Measurements from ENCODE around the gene NASP. TPM values are rescaled to one million over a fixed set of nuclear protein-coding genes. Genes with fewer than 3 reads are reported as not detected.

NASP gene
- polyA plus RNA-seq, 1 of the 3 experiments (the other 2 are of a cell fraction): 152 TPM

GRCh38 chr1:45658171-45658570 lies 74.3 kb downstream of the NASP start (continued):
- no peak for TF ChIP-seq USF2 (IDR thresholded peaks at IDR 0.05; ENCODE audit: borderline replicate concordance, low read depth, low read length)
- TF ChIP-seq CHD2 (IDR thresholded peaks at IDR 0.05; ENCODE audit: low read length, partially characterized antibody): no peak
- no peak for TF ChIP-seq JUND (IDR thresholded peaks at IDR 0.05)
- TF ChIP-seq, protein P1, sequence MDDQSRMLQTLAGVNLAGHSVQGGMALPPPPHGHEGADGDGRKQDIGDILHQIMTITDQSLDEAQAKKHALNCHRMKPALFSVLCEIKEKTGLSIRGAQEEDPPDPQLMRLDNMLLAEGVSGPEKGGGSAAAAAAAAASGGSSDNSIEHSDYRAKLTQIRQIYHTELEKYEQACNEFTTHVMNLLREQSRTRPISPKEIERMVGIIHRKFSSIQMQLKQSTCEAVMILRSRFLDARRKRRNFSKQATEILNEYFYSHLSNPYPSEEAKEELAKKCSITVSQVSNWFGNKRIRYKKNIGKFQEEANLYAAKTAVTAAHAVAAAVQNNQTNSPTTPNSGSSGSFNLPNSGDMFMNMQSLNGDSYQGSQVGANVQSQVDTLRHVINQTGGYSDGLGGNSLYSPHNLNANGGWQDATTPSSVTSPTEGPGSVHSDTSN (IDR thresholded peaks at IDR 0.05): no peak
- no peak for TF ChIP-seq RFX5 (IDR thresholded peaks at IDR 0.05; ENCODE audit: low read length)
- TF ChIP-seq FOSL2 (IDR thresholded peaks at IDR 0.05; ENCODE audit: borderline replicate concordance, low read depth): no peak

DNA sequence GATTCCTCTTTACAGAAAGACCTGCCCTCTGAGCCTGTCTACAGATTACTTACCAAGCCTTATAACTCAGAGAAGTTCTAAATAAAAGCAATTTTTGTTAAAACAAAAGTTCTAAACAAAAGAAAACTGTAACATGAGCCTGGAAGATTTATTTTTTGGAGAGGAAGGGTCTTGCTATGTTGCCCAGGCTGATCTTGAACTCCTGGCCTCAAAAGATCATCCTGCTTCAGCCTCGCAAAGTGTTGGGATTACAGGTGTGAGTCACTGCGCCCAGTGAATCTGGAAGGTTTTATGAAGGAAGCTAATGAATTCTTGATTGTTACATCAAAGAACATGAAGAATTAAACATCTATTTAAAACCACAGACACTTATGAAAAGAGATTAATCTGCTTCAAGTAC lies 75.4 kb downstream of the NASP start:
- H3K4me2 ChIP-seq: no peak overlapping the region
- peaks cover 43% of the 10 kb centered on the region for H4K20me1 ChIP-seq (ENCODE audit: insufficient read depth)
- H3K27ac ChIP-seq (ENCODE audit: low read depth in 2 of 2, low read length in 1 of 2): no peak overlapping the region
- no peaks in the 10 kb centered on the region for H3K9me2 ChIP-seq
- no peaks in the 10 kb centered on the region for H3K27me3 ChIP-seq (ENCODE audit: insufficient read depth)
- peaks cover 8% of the 10 kb centered on the region for H3F3A ChIP-seq (replicated peaks; ENCODE audit: insufficient read depth)
- H3K79me2 ChIP-seq (ENCODE audit: insufficient read depth): peaks cover 76% of the 10 kb centered on the region
- DNase-seq: no peak
- no peaks in the 10 kb centered on the region for H3K9me3 ChIP-seq
- H3K9ac ChIP-seq: no peak overlapping the region
- H3K36me3 ChIP-seq (replicated peaks in 1 of 2; ENCODE audit: control insufficient read depth in 1 of 2, insufficient read depth in 2 of 2, low read length in 1 of 2): peaks cover 36 to 70% of the 10 kb centered on the region in 2 experiments
- no peak overlapping the region for H3K4me3 ChIP-seq (ENCODE audit: low read depth in 2 of 2, low read length in 1 of 2)
- no peak overlapping the region for H2AFZ ChIP-seq (ENCODE audit: low read depth)
- H3K4me1 ChIP-seq (ENCODE audit: control insufficient read depth in 1 of 2, insufficient read depth in 2 of 2, low read depth in 1 of 2, low read length in 1 of 2): no peaks in the 10 kb centered on the region
- POLR2A ChIA-PET: no interaction called here
- 100% methylated on average over 2 of the region's 2 CpGs for WGBS (ENCODE audit: low lambda C conversion rate)
- CTCF ChIA-PET: no interaction called here
- TF ChIP-seq YY1 (IDR thresholded peaks at IDR 0.05; ENCODE audit: low read depth) (no peak), MAX (IDR thresholded peaks at IDR 0.05; ENCODE audit: low read depth) (no peak), NFIC (IDR thresholded peaks at IDR 0.05; ENCODE audit: borderline replicate concordance) (no peak), TEAD4 (IDR thresholded peaks at IDR 0.05; ENCODE audit: borderline replicate concordance, insufficient read depth) (no peak), REST (IDR thresholded peaks at IDR 0.05; ENCODE audit: low read depth, low read length) (no peak), ELF1 (IDR thresholded peaks at IDR 0.05) (no peak), POLR2AphosphoS5 (IDR thresholded peaks at IDR 0.05; ENCODE audit: low read depth, low read length) (no peak), FOXM1 (IDR thresholded peaks at IDR 0.05; ENCODE audit: low read depth) (no peak), GABPA (IDR thresholded peaks at IDR 0.05; ENCODE audit: low read depth) (no peak), MEF2A (IDR thresholded peaks at IDR 0.05; ENCODE audit: borderline replicate concordance, low read depth) (no peak), CHD2 (IDR thresholded peaks at IDR 0.05; ENCODE audit: low read length, partially characterized antibody) (no peak), USF2 (IDR thresholded peaks at IDR 0.05; ENCODE audit: borderline replicate concordance, low read depth, low read length) (no peak), FOSL2 (IDR thresholded peaks at IDR 0.05; ENCODE audit: borderline replicate concordance, low read depth) (no peak), RAD21 (IDR thresholded peaks at IDR 0.05; ENCODE audit: low read length) (no peak), RFX5 (IDR thresholded peaks at IDR 0.05; ENCODE audit: low read length) (no peak), SMC3 (IDR thresholded peaks at IDR 0.05; ENCODE audit: low read depth, low read length) (no peak)
- TF ChIP-seq, protein P2, sequence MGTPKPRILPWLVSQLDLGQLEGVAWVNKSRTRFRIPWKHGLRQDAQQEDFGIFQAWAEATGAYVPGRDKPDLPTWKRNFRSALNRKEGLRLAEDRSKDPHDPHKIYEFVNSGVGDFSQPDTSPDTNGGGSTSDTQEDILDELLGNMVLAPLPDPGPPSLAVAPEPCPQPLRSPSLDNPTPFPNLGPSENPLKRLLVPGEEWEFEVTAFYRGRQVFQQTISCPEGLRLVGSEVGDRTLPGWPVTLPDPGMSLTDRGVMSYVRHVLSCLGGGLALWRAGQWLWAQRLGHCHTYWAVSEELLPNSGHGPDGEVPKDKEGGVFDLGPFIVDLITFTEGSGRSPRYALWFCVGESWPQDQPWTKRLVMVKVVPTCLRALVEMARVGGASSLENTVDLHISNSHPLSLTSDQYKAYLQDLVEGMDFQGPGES (IDR thresholded peaks at IDR 0.05; ENCODE audit: low read depth, low read length): no peak
- TF ChIP-seq, protein P3, sequence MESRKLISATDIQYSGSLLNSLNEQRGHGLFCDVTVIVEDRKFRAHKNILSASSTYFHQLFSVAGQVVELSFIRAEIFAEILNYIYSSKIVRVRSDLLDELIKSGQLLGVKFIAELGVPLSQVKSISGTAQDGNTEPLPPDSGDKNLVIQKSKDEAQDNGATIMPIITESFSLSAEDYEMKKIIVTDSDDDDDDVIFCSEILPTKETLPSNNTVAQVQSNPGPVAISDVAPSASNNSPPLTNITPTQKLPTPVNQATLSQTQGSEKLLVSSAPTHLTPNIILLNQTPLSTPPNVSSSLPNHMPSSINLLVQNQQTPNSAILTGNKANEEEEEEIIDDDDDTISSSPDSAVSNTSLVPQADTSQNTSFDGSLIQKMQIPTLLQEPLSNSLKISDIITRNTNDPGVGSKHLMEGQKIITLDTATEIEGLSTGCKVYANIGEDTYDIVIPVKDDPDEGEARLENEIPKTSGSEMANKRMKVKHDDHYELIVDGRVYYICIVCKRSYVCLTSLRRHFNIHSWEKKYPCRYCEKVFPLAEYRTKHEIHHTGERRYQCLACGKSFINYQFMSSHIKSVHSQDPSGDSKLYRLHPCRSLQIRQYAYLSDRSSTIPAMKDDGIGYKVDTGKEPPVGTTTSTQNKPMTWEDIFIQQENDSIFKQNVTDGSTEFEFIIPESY (IDR thresholded peaks at IDR 0.05; ENCODE audit: borderline replicate concordance, low read depth): no peak
- TF ChIP-seq, protein P1 (IDR thresholded peaks at IDR 0.05): no peak
